Loucy (cell line): Measurements from ENCODE around the gene JAZF1.

ENCODE experiments used
- CTCF ChIP-seq: fragments of 200-600 bp; sonication (generic); conservative IDR thresholded peaks from 2 replicates; pipeline ENCODE4 v1.5.1; 2014; ENCODE audit warnings: mild to moderate bottlenecking, antibody characterized with exemption, low read length
- EZH2phosphoT487 ChIP-seq: fragments of 200-600 bp; IDR thresholded peaks from 2 replicates; pipeline ENCODE4 v1.6.1; 2018; ENCODE audit warnings: antibody characterized with exemption, mild to moderate bottlenecking, moderate library complexity, borderline replicate concordance

- TF ChIP-seq CTCF (no peak), EZH2phosphoT487 (no peak)
These were observed 262.8 kb downstream of the JAZF1 start for GRCh38 chr7:27917774-27918314.
